ENCODE measurements around the gene SNAI3. TPM values are rescaled to one million over a fixed set of nuclear protein-coding genes. Genes with fewer than 3 reads are reported as not detected.

SNAI3 gene
- total RNA-seq: 1.2 and 1.9 TPM in 2 replicates
- long read RNA-seq, partial matches to known transcripts: 0 of 12 reads
- long read RNA-seq, other reads (novel, unspliced or antisense): 11 of 12 reads

- TF ChIP-seq CTCF (IDR thresholded peaks at IDR 0.05; ENCODE audit: unreplicated experiment): no peak
- peak; percentile 83 for DNase-seq (ENCODE audit: low spot score, unreplicated experiment)
- H3K36me3 Mint-ChIP-seq (ENCODE audit: insufficient read depth): no peaks in the 10 kb centered on the region
- no peaks in the 10 kb centered on the region for H3K9me3 Mint-ChIP-seq (ENCODE audit: low read depth)
- H3K27me3 Mint-ChIP-seq: peaks cover 45% of the 10 kb centered on the region
- H3K4me1 Mint-ChIP-seq (ENCODE audit: low read depth): peaks cover 6% of the 10 kb centered on the region
- peak within 1 kb of the TSS; percentile 67 for H3K27ac Mint-ChIP-seq
- H3K4me3 Mint-ChIP-seq (ENCODE audit: low read depth): peak within 1 kb of the TSS; percentile 68
Observed at GRCh38 chr16:88686439-88687253, at the start of gene SNAI3. SNAI3 (minus strand) TSS chr16:88686507; CDS start chr16:88686406, 101 bp downstream.

DNA sequence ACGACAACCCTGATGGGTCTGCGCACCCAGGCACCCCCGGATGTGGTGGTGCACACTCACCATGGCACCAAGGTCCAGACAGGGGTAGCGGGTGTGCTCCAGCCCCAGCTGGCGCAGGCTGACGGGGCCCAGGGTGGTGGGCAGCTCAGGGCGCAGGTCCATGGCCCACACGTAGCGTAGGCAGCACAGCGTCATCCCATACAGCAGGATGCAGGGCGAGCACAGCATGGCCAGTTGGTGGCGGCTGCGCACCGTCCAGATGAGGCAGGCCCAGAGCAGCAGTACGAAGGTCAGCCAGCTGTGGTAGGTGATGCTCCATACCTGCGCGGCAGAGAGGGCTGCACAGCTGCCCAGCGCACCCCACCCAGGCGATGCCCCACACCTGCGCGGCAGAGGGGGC, 49.8 kb upstream of the SNAI3 start:
- no peak for TF ChIP-seq CTCF (IDR thresholded peaks at IDR 0.05; ENCODE audit: unreplicated experiment)
- no peak overlapping the region for H3K4me3 Mint-ChIP-seq (ENCODE audit: low read depth)

GRCh38 chr16:88735616-88736015, 49.3 kb upstream of the SNAI3 start:
- no peak for DNase-seq (ENCODE audit: low spot score, unreplicated experiment)
- no peaks in the 10 kb centered on the region for H3K36me3 Mint-ChIP-seq (ENCODE audit: insufficient read depth)
- no peaks in the 10 kb centered on the region for H3K4me1 Mint-ChIP-seq (ENCODE audit: low read depth)
- H3K4me3 Mint-ChIP-seq (ENCODE audit: low read depth): no peak overlapping the region
- no peak overlapping the region for H3K27ac Mint-ChIP-seq
- no peak for TF ChIP-seq CTCF (IDR thresholded peaks at IDR 0.05; ENCODE audit: unreplicated experiment)
- no peaks in the 10 kb centered on the region for H3K9me3 Mint-ChIP-seq (ENCODE audit: low read depth)
- H3K27me3 Mint-ChIP-seq: peaks cover 3% of the 10 kb centered on the region

More for the DNA sequence above, 49.8 kb upstream of the SNAI3 start:
- Mint-ChIP-seq H3K27me3 (peaks cover 3% of the 10 kb centered on the region), H3K27ac (no peak overlapping the region), H3K9me3 (ENCODE audit: low read depth) (no peaks in the 10 kb centered on the region), H3K36me3 (ENCODE audit: insufficient read depth) (no peaks in the 10 kb centered on the region), H3K4me1 (ENCODE audit: low read depth) (no peaks in the 10 kb centered on the region)
- no peak for DNase-seq (ENCODE audit: low spot score, unreplicated experiment)

GRCh38 chr16:88735121-88735520, 48.8 kb upstream of the SNAI3 start:
- no peak overlapping the region for H3K27ac Mint-ChIP-seq
- TF ChIP-seq CTCF (IDR thresholded peaks at IDR 0.05; ENCODE audit: unreplicated experiment): no peak
- no peaks in the 10 kb centered on the region for H3K9me3 Mint-ChIP-seq (ENCODE audit: low read depth)
- peaks cover 3% of the 10 kb centered on the region for H3K27me3 Mint-ChIP-seq
- H3K4me3 Mint-ChIP-seq (ENCODE audit: low read depth): no peak overlapping the region
- H3K36me3 Mint-ChIP-seq (ENCODE audit: insufficient read depth): no peaks in the 10 kb centered on the region
- DNase-seq (ENCODE audit: low spot score, unreplicated experiment): no peak
- H3K4me1 Mint-ChIP-seq (ENCODE audit: low read depth): no peaks in the 10 kb centered on the region

DNA sequence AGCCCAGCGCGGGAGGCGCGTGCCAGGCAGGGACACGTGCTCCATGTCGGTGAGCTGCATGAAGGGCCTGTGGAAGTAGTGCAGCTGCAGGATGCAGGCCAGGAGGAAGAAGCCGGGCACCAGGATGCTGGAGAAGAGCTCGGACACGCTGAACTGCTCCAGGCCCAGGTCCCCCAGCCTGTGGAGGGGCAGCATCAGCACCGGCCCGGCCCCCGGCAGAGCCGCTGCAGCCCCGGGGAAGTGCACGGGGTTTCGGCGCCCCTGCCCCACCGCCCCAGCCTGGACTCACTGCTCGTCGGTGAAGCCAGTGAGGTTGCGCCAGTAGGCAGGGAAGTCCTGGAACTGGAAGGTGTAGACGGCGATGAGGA, 48.0 kb upstream of the SNAI3 start:
- Mint-ChIP-seq H3K27me3 (peaks cover 3% of the 10 kb centered on the region), H3K27ac (no peak overlapping the region), H3K9me3 (ENCODE audit: low read depth) (no peaks in the 10 kb centered on the region), H3K36me3 (ENCODE audit: insufficient read depth) (no peaks in the 10 kb centered on the region), H3K4me1 (ENCODE audit: low read depth) (no peaks in the 10 kb centered on the region), H3K4me3 (ENCODE audit: low read depth) (no peak overlapping the region)
- no peak for DNase-seq (ENCODE audit: low spot score, unreplicated experiment)
- TF ChIP-seq CTCF (IDR thresholded peaks at IDR 0.05; ENCODE audit: unreplicated experiment): no peak
